GM18870 (cell line): ENCODE results near the gene SUSD1.
A peak's percentile ranks its signal among the peaks of the same experiment; 100 is the strongest.
"Not testable (repeated sequence)": the region's sequence is repeated elsewhere in the genome, so short reads cannot be mapped to it uniquely, and the experiment has no call there.

Experiments
- ATAC-seq: cut with Tn5 transposase; IDR thresholded peaks from one replicate; pipeline ENCODE4 v1.9.1; 2021; ENCODE audit warnings: moderate library complexity; ENCODE audit not compliant: unreplicated experiment

SUSD1 gene

DNA sequence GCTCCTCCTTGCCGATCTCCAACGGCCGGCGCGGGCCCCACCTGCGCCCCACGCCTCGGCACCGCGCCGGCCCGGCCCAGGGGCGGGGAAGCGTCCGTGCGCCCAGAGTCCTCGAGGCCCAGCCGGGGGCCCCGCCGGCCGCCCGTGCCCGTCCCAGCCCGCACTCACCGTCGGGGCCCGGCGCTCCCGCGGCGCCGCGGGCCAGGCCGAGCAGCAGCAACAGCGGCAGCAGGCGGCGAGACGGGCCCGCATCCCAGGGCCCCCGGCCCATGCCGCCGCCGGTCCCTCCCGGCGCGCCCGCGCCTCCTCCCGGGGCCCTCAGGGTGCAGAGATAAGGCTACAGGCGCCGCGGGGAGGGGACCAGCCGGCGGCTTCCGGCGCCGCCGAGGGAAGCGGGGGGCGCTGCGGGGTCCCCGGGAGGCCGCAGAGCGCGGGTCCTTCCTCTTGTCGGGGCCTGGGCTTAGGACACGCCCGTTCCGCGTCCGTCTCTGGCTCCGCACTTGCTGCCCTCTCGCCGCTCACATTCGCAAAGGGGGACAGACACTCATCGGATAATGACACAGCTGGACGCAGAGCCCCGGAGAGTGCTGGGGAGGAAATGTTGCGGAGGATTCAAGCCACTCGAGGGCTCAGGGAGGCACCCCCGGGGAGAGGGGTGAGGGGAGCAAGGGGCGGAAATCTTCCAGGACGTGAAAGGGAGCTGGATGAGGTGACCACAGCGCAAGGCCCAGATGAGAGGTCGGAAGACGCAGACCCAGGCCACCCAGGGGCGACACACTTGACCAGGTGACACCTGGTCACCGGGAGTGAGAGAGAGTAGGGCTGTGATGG, at the start of gene SUSD1:
Gene SUSD1 (minus strand): TSS at position 333 of the 831 bp plus-strand sequence. CDS start 62 bp downstream, at position 271.
- ATAC-seq, result peak; percentile 14

DNA sequence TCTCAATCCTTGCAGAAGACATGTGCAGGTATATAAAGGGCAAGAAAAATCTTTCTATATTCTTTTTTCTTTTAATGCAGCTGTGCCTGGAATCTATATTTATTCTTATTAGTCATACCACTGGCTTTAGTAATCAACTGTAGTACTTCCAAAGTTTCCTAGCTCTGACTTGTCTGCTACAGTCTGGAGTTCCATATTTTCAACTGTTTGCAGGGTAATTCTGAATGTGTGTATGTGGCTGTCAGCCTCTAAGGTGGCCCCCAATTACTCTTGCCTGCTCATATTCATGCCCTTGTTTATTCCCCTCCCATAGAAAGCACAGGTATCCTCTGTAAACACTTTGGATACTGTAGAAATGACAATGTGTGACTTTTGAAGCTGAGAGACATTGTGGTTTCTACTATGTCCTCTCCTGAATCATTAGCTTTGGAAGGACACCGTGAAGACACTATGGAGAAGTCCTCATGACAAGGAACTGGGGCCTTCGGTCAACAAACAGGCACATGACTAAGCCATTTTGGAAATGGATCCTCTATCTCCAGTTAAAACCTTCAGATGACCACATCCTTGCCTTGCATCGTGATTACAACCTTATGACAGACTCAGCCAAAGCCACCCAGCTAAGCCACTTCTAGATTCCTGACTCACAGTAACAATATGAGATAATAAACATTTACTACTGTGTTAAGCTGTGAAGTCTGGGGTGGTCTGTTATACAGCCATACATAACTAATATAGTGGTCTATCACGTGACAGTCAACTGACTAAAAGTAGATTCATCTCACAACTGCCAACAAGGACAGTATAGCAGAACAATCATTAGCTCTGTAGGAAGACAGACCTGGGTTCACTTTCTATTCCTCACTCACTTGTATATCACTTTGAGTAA, 49.5 kb upstream of the SUSD1 start:
- ATAC-seq, result peak; percentile 51

DNA sequence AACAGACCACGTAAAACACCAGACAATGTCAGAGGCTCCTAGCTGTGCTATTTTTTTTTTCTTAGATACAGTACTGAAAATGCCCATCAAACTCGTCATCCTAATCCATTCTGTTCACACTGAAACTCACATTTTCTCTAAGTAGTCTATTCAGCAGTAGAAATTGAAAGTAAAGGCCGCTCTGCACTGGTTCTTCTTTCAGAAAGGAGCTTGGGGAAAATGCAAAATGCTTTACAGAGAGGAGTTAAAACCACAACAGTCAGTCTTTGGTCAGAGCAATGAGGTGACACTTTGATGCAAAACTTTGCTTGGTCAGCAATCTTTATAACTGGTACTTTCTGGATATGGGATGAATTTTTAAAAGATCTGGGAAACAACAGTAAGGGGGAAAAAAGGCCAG, 43.8 kb upstream of the SUSD1 start:
- ATAC-seq, result peak; percentile 90

DNA sequence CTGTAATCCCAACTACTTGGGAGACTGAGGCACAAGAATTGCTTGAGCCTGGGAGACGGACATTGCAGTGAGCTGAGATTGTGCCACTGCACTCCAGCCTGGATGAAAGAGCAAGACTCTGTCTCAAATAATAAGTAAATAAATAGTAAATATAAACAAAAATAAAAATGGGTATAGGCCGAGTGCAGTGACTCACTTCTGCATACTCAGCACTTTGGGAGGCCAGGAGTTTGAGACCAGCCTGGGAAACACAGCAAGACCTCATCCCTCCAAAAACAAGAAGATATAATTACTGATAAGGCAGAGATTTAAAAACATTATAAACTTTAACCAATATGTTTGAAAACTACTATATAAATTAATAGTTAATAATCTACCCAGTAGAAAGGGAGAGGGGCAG, 37.8 kb upstream of the SUSD1 start:
- no peak for ATAC-seq

DNA sequence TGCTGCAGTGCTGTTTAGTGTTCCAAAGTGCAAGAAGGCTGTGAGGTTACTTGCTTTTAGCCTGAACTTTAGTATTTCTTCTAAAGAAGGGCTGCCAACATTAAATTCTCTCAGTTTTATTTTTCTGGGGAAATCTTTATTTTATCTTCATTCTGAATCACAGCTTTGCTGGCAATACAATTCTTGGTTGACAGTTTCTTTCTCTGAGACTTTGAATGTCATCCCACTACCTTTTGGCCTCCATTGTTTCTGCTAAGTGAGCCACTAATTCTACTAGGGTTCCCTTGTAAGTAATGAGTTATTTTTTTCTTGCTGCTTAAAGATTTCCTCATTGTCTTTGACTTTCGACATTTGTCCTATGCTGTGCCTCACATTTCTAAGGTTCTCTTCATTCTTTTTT, 32.4 kb upstream of the SUSD1 start:
- no peak for ATAC-seq

DNA sequence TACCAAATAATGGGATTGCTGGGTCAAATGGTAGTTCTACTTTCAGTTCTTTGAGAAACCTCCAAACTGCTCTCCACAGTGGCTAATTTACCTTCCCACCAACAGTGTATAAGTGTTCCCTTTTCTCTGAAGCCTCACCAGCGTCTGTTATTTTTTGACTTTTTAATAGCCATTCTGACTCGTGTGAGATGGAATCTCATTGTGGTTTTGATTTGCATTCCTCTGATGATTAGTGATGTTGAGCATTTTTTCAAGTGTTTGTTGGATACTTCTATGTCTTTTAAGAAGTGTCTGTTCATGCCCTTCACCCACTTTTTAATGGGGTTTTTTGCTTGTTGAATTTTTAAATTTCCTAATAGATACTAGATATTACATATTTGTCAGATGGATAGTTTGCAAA, 28.4 kb upstream of the SUSD1 start:
- ATAC-seq, result no peak

DNA sequence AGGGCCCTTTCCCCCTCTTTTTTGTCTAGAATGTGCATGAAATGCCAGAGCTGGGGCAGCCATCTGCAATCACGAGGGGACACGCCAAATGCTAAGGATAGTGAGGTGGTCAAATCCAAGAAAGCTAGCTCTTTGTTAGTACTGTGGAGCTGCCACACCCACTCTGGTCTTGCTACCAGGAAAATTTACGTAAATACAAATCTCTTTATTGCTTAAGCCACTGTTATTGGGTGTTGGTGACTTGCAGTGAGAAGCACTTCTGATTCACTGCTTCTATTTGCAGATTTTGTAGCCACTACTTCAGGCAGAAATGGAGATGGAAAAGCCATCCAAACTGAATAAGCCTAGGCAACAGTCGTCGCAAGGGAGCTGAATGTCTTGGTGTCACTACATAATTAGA, 25.6 kb upstream of the SUSD1 start:
- no peak for ATAC-seq

DNA sequence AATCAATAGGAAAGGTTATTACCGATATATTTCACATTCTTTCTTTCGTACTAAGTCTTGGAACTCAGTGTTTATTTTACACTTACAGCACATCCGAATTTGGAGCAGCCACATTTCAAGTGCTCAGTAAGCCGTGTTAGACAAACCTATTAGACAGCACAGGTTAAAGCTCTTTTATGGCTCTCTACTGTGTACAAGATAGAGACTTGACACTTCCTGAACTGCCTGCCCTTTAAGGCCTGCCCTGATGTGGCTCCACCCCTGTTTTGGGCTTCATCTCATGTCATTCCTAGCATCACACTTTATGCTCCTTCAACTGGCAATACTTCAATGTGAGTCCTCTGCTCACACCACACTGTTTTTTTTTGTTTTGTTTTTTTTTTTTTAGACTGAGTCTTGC, 23.5 kb upstream of the SUSD1 start:
- no peak for ATAC-seq

DNA sequence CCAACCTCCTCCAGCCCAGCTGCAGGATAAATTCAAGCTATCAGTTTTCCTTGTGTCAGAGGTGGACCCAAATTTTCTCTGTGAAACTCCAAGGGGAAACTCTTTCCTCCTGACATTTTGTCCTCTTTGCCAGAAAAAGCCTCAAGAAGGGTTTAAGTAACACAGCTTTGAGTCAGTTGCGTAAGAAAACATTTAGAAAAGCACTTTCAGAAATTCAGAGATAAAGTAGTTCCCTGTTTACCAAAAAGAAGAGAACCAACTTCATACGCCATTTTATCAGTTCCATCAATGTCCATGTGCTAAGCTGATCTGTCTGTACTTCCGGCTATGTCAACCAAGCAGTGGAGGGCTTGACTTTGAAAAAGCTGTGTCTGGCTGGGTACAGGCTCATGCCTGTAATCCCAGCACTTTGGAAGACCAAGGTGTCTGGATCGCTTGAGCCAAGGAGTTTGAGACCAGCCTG, 19.9 kb upstream of the SUSD1 start:
- ATAC-seq, result no peak

DNA sequence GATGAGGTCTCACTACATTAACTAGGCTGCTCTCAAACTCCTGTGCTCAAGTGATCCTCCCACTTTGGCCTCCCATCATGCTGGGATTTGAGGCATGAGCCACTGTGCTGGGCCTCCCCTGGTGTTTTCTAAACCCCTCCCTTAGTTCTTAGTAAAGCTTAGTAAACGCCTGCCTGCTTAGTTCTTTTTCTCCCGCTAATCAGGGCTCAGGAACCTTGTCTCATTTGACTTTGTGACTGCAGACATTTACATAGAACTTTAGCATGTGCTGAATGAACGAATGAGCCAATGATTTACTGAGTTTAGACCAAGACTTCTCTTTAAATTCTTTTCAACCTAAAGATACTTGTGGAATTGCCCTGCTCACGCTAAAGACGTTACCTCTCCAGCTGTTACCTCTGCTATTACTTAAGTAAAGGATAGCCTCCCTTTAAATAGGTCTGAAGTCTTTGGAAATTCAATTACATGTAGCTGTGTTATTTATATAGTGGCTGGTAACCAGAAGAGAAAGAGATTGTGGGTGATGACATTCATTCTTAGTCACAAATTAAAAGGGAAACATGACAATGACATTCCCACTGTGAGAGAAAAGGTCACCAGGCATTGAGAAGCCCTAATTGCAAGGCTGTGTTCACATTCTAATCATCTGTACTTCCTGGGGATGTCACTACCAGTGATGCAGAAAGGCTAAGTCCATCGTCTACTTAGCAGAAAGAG, 18.6 kb upstream of the SUSD1 start:
- no peak for ATAC-seq

DNA sequence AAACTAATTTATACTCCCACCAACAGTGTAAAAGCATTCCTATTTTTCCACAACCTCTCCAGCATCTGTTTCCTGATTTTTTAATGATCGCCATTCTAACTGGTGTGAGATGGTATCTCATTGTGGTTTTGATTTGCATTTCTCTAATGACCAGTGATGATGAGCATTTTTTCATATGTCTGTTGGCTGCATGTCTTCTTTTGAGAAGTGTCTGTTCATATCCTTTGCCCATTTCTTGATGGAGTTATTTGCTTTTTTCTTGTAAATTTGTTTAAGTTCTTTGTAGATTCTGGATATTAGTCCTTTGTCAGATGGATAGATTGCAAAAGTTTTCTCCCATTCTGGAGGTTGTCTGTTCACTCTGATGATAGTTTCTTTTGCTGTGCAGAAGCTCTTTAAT, 15.2 kb upstream of the SUSD1 start:
- not testable (repeated sequence) for ATAC-seq

DNA sequence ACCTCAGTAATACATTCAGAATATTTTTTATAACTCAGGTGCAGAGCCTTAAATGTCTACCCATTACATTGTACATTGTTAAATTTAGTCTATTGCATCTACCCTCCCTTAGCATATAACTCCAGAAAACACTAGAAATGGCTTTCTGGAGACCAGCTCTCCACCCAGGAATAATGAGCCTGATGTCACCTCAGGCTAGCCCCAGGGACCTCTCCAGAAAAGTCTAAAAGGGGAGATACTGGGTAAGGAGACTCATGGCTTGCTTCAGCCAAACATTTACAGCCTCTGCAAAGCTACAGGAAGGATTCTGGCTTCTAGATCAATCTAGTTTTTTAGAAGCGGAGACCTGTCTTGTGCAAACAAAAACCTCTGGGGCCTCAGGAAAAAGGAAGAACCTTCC, 13.8 kb upstream of the SUSD1 start:
- ATAC-seq, result no peak

DNA sequence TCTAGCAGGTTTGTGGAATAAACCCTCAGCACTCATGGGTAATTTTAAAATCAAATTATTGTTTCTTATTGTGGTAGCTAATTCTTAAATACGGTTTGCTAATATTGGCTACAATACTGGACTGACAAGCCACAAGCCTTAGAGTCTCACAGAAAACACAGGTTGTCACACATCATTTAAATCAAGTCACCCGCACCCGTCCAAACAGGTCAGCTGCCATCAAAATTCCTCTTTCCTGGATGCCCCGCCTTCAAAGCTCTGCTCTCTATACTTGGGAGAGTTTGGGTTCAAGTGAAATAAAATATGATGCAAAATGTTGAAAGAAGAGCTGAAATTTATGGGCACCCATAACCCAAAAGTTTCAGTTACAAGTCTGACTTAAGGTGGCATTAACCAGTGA, 12.3 kb upstream of the SUSD1 start:
- no peak for ATAC-seq

DNA sequence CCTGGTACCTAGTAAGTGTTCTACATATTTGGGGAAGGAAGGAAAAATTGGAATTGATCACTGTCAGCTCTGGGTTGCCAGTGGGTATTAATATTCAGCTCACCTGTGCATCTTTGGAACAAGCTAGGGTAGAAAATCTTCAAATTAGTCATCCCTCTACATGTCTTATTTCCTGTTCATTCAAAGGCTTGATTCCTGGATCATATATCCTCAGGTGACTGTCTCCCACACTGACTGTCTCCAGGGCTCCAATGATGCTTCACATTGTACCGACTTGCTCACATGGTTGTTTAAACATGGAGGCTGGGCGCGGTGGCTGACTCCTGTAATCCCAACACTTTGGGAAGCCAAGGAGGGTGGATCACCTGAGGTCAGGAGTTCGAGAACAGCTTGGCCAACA, 11.6 kb upstream of the SUSD1 start:
- no peak for ATAC-seq

DNA sequence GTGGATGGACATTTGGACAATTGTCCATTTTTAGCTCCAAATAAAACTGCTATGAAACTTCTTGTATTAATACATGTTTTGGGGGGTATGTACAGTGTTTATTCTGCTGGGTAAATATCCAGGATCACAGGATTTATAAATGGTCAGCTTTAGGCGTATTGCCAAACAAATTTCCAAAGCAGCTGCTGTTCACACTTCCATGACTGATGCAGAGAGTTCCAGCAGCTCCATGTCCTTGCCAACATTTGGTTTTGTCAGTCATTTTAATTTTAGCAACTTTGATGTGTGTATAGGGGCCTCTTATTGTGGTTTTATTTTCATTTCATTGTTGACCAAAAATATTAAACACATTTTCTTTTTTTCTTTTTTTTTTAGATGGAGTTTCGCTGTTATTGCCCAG, 9.8 kb upstream of the SUSD1 start:
- no peak for ATAC-seq

DNA sequence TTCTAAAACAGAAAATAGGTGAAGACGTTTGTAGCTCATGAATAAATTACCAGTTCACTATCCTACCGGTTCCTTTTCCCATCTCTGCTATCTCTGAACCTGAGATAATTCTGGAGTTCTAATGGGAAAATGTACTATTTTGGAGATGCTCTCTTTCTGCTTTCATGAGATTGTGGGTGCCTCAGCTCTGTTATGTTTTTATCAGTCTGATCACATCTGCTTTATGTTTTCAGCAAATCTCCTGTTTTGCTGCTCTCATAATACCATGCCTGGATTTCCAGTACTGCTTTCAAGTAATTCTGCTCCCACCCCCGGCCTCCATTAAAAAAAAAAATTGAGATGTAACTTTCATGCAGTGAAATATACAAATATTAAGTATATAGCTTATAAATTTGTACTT, 9.1 kb upstream of the SUSD1 start:
- ATAC-seq, result no peak

DNA sequence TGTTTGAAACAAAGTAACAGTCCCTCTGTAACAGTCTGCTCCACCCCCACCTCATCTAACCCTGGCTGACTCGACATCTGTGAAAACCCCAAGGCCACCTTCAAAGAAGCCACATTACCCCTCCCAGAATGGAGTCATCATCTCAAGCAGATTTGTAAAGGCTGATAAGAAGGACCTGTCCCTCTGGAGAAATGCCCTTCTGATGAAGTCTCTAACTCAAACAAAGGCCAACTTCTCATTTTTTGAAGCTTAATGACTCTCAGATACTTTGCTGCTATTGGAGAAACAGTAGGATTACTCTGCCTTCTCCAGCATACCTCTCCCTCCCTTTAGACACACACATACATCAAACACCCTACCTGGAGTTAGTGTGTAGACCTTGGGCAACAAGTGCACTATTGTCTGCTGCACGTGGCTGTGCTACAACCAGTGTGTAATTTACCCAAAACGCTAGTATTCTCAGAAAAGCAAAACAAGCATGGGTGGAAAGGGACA, 5.3 kb upstream of the SUSD1 start:
- no peak for ATAC-seq

DNA sequence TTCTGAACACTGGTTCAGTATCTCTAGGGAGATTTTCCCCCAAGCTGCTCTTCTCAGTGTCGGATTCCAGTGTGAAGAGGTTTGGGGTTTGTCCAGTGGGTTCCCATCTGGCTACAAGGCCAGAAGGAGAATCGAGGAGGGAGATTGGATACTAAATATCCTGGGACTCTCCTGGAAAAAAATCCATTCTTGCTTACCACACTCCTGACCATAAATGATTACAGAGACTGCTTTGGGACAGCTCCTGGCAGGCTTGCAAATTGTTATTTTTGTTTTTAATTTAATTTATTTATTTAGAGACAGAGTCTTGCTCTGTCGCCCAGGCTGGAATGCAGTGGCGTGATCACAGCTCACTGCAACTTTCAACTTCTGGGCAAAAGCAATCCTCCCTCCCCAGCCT, 4.7 kb upstream of the SUSD1 start:
- no peak for ATAC-seq

DNA sequence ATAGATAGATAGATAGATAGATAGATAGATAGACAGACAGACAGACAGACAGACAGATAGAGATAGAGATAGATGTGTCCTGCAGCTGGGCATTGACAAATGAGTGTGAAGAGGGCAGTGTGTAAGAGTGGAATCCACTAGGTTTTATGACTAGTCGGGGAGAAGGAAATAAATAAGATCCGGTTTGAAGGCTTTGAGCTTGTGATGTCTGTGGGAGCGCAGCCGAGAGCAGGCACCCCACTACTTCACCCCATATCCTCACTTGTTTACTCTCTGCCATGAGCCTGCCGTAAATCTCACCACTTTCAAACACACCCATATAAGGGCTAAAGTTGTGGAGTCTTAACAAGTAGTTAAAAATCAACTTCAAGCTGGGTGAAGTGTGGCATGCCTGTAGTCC, 1.4 kb upstream of the SUSD1 start:
- ATAC-seq, result no peak

DNA sequence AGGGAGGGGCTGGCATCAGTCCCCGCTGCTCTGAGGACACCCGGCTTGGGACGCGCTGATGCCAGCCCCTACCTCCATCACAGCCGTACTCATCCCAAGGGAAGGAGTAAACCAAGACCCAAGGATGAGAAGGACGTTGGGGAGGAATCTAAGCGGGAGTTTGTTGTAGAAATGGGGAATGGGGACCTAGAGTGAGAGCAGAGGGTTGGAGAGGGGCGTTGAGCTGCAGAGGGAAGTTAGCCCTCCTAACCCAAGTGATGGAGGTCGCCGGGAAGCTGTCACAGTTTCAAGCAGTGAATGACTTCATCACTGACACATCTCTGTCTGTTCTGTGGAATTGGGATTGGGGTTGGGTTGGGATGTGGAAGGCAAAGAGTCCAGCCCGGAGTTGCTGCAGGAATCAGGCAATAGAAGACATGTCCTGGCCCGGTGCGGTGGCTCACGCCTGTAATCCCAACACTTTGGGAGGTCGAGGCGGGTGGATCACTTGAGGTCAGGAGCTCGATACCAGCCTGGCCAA, 759 bp upstream of the SUSD1 start:
- no peak for ATAC-seq
